ENCODE measurements around the gene ANKH. TPM values are rescaled to one million over a fixed set of nuclear protein-coding genes. Genes with fewer than 3 reads are reported as not detected.

The ANKH gene
- total RNA-seq, 1 experiment from 2014 or later: 65.2 TPM

DNA sequence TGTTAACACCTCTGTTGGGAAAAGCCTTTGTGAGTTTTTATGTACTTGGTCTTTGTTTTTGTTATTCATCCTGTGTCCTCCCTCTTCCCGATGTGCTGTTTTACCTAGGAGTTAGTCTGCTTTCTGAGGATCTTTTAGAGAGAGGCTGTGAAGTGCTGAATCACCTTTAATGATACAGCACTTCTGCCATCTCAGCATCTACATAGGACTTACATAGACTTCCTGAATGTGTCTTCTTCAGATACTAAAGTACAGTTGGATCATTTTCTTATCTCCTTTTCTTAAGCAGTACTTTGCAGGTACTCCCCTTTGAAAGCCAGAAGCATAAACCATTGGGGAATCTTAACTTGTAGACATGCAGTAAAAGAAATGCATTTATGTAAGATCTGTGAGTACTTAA is 175.5 kb downstream of the ANKH start:
- ATAC-seq (no peak), DNase-seq (ENCODE audit: low read depth, low spot score) (no peak)
- H3K4me1 ChIP-seq (ENCODE audit: control insufficient read depth in 1 of 2, insufficient read depth in 2 of 2, low read length in 2 of 2): no peaks in the 10 kb centered on the region
- no peaks in the 10 kb centered on the region for H3K9me3 ChIP-seq (ENCODE audit: control insufficient read depth in 1 of 2, insufficient read depth in 1 of 2, low read depth in 1 of 2, low read length in 2 of 2)
- H3K27ac ChIP-seq (ENCODE audit: low read depth, low read length): no peak overlapping the region
- H3K9me2 ChIP-seq (ENCODE audit: insufficient read depth): no peaks in the 10 kb centered on the region
- no peak overlapping the region for H3K4me3 ChIP-seq (replicated peaks in 1 of 2; ENCODE audit: low read depth in 1 of 2, low read length in 2 of 2)
- H3K79me2 ChIP-seq (ENCODE audit: insufficient read depth, low read length): no peaks in the 10 kb centered on the region
- H4K20me1 ChIP-seq (ENCODE audit: insufficient read depth): no peaks in the 10 kb centered on the region
- H3K4me2 ChIP-seq (ENCODE audit: low read length): no peak overlapping the region
- no peak overlapping the region for H2AFZ ChIP-seq (ENCODE audit: low read depth, low read length, poor library complexity, severe bottlenecking)
- no TSS peak for BruUV-seq (replicated peaks)
- ChIA-PET CTCF (no interaction called here), RAD21 (ENCODE audit: low non-redundant PET in 1 of 2, low total read pairs in 2 of 2, uncharacterized antibody in 2 of 2, unreplicated experiment in 2 of 2) (no interaction called here), POLR2A (no interaction called here)
- peaks cover 10 to 26% of the 10 kb centered on the region in 2 experiments; a peak in 3 of 4 replicates for H3K36me3 ChIP-seq (ENCODE audit: control insufficient read depth in 1 of 2, insufficient read depth in 2 of 2, low read length in 2 of 2)
- no peak for TF ChIP-seq EZH2 (IDR thresholded peaks at IDR 0.05)
- no peak for TF ChIP-seq YY1 (IDR thresholded peaks at IDR 0.05; ENCODE audit: extremely low read depth, insufficient replicate concordance, low read depth, low read length)
- TF ChIP-seq EZH2phosphoT487 (IDR thresholded peaks at IDR 0.05; ENCODE audit: borderline replicate concordance): no peak
- TF ChIP-seq TCF7L2 (IDR thresholded peaks at IDR 0.05; ENCODE audit: borderline replicate concordance, extremely low read depth, insufficient read depth, insufficient read length): no peak
- TF ChIP-seq CBX3 (IDR thresholded peaks at IDR 0.05; ENCODE audit: low read depth): no peak
- TF ChIP-seq ZNF274 (IDR thresholded peaks at IDR 0.05; ENCODE audit: low read depth, low read length): no peak
- TF ChIP-seq, protein P1, sequence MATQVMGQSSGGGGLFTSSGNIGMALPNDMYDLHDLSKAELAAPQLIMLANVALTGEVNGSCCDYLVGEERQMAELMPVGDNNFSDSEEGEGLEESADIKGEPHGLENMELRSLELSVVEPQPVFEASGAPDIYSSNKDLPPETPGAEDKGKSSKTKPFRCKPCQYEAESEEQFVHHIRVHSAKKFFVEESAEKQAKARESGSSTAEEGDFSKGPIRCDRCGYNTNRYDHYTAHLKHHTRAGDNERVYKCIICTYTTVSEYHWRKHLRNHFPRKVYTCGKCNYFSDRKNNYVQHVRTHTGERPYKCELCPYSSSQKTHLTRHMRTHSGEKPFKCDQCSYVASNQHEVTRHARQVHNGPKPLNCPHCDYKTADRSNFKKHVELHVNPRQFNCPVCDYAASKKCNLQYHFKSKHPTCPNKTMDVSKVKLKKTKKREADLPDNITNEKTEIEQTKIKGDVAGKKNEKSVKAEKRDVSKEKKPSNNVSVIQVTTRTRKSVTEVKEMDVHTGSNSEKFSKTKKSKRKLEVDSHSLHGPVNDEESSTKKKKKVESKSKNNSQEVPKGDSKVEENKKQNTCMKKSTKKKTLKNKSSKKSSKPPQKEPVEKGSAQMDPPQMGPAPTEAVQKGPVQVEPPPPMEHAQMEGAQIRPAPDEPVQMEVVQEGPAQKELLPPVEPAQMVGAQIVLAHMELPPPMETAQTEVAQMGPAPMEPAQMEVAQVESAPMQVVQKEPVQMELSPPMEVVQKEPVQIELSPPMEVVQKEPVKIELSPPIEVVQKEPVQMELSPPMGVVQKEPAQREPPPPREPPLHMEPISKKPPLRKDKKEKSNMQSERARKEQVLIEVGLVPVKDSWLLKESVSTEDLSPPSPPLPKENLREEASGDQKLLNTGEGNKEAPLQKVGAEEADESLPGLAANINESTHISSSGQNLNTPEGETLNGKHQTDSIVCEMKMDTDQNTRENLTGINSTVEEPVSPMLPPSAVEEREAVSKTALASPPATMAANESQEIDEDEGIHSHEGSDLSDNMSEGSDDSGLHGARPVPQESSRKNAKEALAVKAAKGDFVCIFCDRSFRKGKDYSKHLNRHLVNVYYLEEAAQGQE (IDR thresholded peaks at IDR 0.05; ENCODE audit: low read depth): no peak
- TF ChIP-seq JUND (IDR thresholded peaks at IDR 0.05): no peak
- TF ChIP-seq, protein P2, sequence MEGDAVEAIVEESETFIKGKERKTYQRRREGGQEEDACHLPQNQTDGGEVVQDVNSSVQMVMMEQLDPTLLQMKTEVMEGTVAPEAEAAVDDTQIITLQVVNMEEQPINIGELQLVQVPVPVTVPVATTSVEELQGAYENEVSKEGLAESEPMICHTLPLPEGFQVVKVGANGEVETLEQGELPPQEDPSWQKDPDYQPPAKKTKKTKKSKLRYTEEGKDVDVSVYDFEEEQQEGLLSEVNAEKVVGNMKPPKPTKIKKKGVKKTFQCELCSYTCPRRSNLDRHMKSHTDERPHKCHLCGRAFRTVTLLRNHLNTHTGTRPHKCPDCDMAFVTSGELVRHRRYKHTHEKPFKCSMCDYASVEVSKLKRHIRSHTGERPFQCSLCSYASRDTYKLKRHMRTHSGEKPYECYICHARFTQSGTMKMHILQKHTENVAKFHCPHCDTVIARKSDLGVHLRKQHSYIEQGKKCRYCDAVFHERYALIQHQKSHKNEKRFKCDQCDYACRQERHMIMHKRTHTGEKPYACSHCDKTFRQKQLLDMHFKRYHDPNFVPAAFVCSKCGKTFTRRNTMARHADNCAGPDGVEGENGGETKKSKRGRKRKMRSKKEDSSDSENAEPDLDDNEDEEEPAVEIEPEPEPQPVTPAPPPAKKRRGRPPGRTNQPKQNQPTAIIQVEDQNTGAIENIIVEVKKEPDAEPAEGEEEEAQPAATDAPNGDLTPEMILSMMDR (IDR thresholded peaks at IDR 0.05 in 2 of 3, conservative IDR thresholded peaks at IDR 0.05 in 1 of 3; ENCODE audit: borderline replicate concordance in 1 of 3, insufficient read depth in 1 of 3, low read depth in 2 of 3, low read length in 2 of 3): no peak
- TF ChIP-seq ELF1 (IDR thresholded peaks at IDR 0.05; ENCODE audit: borderline replicate concordance, low read depth): no peak
- TF ChIP-seq, protein P3, sequence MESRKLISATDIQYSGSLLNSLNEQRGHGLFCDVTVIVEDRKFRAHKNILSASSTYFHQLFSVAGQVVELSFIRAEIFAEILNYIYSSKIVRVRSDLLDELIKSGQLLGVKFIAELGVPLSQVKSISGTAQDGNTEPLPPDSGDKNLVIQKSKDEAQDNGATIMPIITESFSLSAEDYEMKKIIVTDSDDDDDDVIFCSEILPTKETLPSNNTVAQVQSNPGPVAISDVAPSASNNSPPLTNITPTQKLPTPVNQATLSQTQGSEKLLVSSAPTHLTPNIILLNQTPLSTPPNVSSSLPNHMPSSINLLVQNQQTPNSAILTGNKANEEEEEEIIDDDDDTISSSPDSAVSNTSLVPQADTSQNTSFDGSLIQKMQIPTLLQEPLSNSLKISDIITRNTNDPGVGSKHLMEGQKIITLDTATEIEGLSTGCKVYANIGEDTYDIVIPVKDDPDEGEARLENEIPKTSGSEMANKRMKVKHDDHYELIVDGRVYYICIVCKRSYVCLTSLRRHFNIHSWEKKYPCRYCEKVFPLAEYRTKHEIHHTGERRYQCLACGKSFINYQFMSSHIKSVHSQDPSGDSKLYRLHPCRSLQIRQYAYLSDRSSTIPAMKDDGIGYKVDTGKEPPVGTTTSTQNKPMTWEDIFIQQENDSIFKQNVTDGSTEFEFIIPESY (IDR thresholded peaks at IDR 0.05; ENCODE audit: extremely low read depth, insufficient replicate concordance, low read length): no peak
- TF ChIP-seq, protein P4, sequence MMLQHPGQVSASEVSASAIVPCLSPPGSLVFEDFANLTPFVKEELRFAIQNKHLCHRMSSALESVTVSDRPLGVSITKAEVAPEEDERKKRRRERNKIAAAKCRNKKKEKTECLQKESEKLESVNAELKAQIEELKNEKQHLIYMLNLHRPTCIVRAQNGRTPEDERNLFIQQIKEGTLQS (IDR thresholded peaks at IDR 0.05): no peak
- TF ChIP-seq, protein P5, sequence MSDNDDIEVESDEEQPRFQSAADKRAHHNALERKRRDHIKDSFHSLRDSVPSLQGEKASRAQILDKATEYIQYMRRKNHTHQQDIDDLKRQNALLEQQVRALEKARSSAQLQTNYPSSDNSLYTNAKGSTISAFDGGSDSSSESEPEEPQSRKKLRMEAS (IDR thresholded peaks at IDR 0.05): no peak
- no peak for TF ChIP-seq SIN3A (IDR thresholded peaks at IDR 0.05; ENCODE audit: low read depth)
- no peak for TF ChIP-seq SRF (IDR thresholded peaks at IDR 0.05; ENCODE audit: low read depth)
- TF ChIP-seq SP1 (IDR thresholded peaks at IDR 0.05; ENCODE audit: low read depth): no peak
- no peak for TF ChIP-seq FOSL1 (IDR thresholded peaks at IDR 0.05; ENCODE audit: low read depth)
- TF ChIP-seq ZFX (IDR thresholded peaks at IDR 0.05): no peak
- TF ChIP-seq EGR1 (IDR thresholded peaks at IDR 0.05; ENCODE audit: low read depth): no peak
- intact Hi-C loops (cut with micrococcal nuclease): no loop called here
- no peak overlapping the region for H3K9ac ChIP-seq (ENCODE audit: low read length)
- H3K27me3 ChIP-seq (ENCODE audit: insufficient read depth, low read length): no peaks in the 10 kb centered on the region
